ENCODE measurements around the gene SLC16A2.

The SLC16A2 gene

DNA sequence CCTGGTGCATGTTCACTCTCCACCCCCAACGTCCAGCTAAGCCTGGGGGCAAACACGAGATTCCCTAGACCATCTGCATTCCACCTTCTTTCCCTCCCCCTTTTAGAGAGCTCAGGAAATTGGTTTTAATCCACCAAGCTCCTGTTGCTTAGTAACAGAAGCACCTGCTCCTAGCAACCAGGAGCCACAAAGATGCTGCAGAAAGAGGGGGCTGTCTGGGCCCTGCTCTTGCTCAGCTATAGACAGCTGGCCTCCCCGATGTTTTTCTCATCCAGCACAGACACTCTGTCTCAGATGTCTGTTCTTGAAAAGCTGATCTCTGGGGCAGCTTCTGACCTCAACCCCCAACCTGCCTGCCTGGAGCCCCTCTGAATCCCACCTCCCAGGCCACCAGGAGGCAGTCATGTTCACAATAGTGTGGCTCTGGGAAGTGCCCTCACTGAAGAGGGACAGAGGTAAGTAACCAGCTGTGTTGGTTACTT is 71.5 kb downstream of the SLC16A2 start:
- Histone ChIP-seq H3K27me3 (ENCODE audit: control insufficient read depth, insufficient read depth, low read length) (no peaks in the 10 kb centered on the region), H3K27ac (ENCODE audit: low read depth, low read length) (no peak overlapping the region), H3K4me3 (ENCODE audit: low read length) (no peak overlapping the region), H3K36me3 (ENCODE audit: control insufficient read depth, insufficient read depth, low read length) (no peaks in the 10 kb centered on the region), H3K4me1 (ENCODE audit: control insufficient read depth, insufficient read depth, low read length) (no peaks in the 10 kb centered on the region), H3K9ac (ENCODE audit: low read length) (no peak overlapping the region)

DNA sequence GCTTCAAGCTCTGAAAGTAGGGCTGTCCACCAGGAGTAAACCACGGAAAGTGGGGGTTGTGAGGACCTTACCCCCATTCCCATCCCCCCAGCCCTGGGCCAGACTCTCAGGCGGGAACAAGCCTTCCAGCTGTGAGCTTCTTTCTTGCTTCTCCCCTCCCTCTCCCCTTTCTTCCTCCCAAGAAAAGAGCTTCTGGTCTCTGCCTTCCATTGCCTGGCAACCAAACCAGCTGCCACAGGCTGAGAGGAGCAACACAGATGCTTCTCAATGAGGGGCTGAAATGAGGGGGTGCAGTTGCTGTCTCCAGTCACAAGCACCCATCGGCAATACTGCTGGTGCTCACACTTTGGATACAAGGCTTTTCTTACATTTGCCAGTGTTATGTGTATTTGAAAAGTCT is 72.5 kb downstream of the SLC16A2 start:
- Histone ChIP-seq H3K36me3 (ENCODE audit: control insufficient read depth, insufficient read depth, low read length) (no peaks in the 10 kb centered on the region), H3K9ac (ENCODE audit: low read length) (no peak overlapping the region), H3K27me3 (ENCODE audit: control insufficient read depth, insufficient read depth, low read length) (no peaks in the 10 kb centered on the region), H3K4me1 (ENCODE audit: control insufficient read depth, insufficient read depth, low read length) (no peaks in the 10 kb centered on the region), H3K27ac (ENCODE audit: low read depth, low read length) (no peak overlapping the region), H3K4me3 (ENCODE audit: low read length) (no peak overlapping the region)

DNA sequence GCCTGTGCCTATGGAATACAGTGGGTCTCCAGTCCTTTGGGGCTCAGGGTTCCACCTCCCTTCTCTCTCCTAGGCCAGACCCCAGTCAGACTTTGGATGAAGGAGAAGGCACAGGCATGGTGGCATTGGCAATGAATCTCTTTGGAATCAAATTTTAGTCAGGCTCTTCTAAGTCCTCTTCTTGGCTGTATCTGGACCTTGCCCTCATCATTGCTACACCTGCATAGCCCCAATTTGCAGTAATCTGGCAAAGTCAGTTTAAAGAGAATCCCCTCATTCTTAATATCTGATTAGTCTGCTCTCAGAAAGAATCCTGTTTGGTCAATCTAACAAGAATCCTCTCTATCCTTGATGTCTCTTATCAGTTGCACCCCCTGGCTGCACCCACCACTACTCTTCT is 77.6 kb downstream of the SLC16A2 start:
- no peaks in the 10 kb centered on the region for H3K27me3 ChIP-seq (ENCODE audit: control insufficient read depth, insufficient read depth, low read length)

DNA sequence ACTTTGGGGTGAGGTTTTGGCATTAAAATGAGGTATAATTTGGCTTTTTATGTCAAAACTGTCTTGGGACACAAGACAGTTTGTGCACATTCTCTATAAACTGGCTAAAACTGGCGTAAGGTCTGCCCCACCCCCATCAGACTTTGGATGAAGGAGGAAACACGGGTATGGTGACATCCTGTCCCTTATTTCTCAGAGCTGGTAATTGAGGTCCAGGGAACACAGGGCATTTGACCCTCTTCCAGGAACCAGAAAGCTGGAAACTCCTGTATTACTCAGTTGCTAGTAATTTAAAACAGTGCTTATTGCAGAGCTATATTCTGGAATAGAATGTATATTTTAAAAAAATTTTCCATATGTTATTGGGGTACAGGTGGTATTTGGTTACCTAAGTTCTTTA is 78.8 kb downstream of the SLC16A2 start:
- no peak overlapping the region for H3K4me3 ChIP-seq (ENCODE audit: low read length)
- H3K27me3 ChIP-seq (ENCODE audit: control insufficient read depth, insufficient read depth, low read length), result no peaks in the 10 kb centered on the region
- no peak overlapping the region for H3K27ac ChIP-seq (ENCODE audit: low read depth, low read length)
- H3K4me1 ChIP-seq (ENCODE audit: control insufficient read depth, insufficient read depth, low read length), result no peaks in the 10 kb centered on the region
- no peak overlapping the region for H3K9ac ChIP-seq (ENCODE audit: low read length)
- no peaks in the 10 kb centered on the region for H3K36me3 ChIP-seq (ENCODE audit: control insufficient read depth, insufficient read depth, low read length)

More for the DNA sequence above, 77.6 kb downstream of the SLC16A2 start:
- no peak overlapping the region for H3K9ac ChIP-seq (ENCODE audit: low read length)
- H3K27ac ChIP-seq (ENCODE audit: low read depth, low read length), result no peak overlapping the region
- no peak overlapping the region for H3K4me3 ChIP-seq (ENCODE audit: low read length)
- no peaks in the 10 kb centered on the region for H3K4me1 ChIP-seq (ENCODE audit: control insufficient read depth, insufficient read depth, low read length)
- H3K36me3 ChIP-seq (ENCODE audit: control insufficient read depth, insufficient read depth, low read length), result no peaks in the 10 kb centered on the region

DNA sequence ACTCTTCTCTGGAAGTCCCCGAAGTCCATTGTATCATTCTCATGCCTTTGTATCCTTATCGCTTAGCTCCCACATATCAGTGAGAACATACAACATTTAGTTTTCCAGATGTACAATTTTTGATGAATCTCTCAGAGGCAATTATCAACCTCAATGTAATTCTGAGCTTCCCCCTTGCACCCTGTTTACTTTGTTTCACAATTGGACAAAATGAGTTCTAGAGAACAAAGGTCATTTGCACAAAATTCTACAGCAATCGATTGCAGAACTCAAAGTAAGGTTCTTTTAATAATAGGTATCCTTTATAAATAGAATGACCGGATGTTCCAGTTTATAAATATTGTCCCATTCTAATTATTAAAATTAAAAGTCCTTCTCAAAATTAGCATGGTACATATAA is 79.3 kb downstream of the SLC16A2 start:
- H3K36me3 ChIP-seq (ENCODE audit: control insufficient read depth, insufficient read depth, low read length), result no peaks in the 10 kb centered on the region
- no peak overlapping the region for H3K9ac ChIP-seq (ENCODE audit: low read length)
- H3K27me3 ChIP-seq (ENCODE audit: control insufficient read depth, insufficient read depth, low read length), result no peaks in the 10 kb centered on the region
- H3K27ac ChIP-seq (ENCODE audit: low read depth, low read length), result no peak overlapping the region
- H3K4me1 ChIP-seq (ENCODE audit: control insufficient read depth, insufficient read depth, low read length), result no peaks in the 10 kb centered on the region
- H3K4me3 ChIP-seq (ENCODE audit: low read length), result no peak overlapping the region

DNA sequence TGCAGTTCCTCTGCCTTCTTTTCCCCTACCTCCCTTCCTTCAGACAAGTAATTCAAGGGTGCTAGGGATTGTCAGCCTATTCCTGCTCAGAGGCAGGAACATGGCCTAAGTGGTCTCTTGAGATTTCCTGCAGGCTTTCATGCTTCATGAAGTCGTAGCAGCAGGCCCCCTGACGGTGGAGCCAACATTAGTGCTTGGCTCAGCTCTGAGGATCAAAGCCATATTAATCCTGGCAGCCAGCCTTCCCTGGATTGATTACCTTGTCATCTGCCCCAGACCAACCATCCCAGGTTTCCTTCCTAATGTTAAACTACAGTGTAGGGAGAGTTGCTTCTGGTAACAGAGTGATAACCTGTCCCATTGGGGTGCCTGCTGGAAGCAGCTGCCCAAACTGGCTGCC is 84.1 kb downstream of the SLC16A2 start:
- Histone ChIP-seq H3K4me1 (ENCODE audit: control insufficient read depth, insufficient read depth, low read length) (no peaks in the 10 kb centered on the region), H3K27me3 (ENCODE audit: control insufficient read depth, insufficient read depth, low read length) (no peaks in the 10 kb centered on the region), H3K9ac (ENCODE audit: low read length) (no peak overlapping the region), H3K27ac (ENCODE audit: low read depth, low read length) (no peak overlapping the region), H3K4me3 (ENCODE audit: low read length) (no peak overlapping the region), H3K36me3 (ENCODE audit: control insufficient read depth, insufficient read depth, low read length) (no peaks in the 10 kb centered on the region)

DNA sequence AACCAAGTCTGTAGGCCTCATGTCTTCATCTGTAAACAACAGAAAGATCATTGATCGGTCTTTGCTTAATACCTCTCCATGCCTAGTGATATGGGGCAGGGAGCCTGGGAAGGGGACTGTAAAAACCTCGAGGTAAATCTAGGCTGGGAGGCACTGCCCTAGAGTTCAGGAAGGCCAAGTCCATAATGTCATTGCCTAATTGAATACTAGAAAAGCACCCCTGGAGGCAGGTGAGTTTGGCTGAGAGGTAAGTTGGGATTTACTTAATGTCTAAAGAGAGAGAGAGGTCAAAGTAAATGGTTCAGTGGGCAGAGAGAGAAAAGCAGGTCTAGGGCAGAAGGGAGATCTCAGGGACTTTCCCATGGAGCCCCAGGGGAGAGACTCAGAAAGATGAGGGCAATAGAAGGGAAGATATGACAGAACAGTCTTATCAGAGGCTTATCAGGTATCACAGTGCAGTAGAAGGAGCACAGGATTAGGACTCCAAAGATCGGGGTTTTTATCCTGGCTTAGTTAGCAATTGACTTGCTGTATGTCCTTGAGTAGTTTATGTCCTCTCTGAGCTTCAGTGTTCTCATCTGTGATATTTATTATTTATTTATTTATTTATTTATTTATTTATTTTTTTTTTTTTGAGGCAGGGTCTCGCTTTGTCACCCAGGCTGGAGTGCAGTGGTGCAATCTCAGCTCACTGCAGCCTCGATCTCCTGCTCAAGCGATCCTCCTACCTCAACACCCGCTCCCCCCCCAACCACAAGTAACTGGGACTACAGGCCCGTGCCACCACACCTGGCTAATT is 85.2 kb downstream of the SLC16A2 start:
- Histone ChIP-seq H3K36me3 (ENCODE audit: control insufficient read depth, insufficient read depth, low read length) (no peaks in the 10 kb centered on the region), H3K9ac (ENCODE audit: low read length) (no peak overlapping the region), H3K27ac (ENCODE audit: low read depth, low read length) (no peak overlapping the region), H3K27me3 (ENCODE audit: control insufficient read depth, insufficient read depth, low read length) (no peaks in the 10 kb centered on the region), H3K4me3 (ENCODE audit: low read length) (no peak overlapping the region), H3K4me1 (ENCODE audit: control insufficient read depth, insufficient read depth, low read length) (no peaks in the 10 kb centered on the region)

DNA sequence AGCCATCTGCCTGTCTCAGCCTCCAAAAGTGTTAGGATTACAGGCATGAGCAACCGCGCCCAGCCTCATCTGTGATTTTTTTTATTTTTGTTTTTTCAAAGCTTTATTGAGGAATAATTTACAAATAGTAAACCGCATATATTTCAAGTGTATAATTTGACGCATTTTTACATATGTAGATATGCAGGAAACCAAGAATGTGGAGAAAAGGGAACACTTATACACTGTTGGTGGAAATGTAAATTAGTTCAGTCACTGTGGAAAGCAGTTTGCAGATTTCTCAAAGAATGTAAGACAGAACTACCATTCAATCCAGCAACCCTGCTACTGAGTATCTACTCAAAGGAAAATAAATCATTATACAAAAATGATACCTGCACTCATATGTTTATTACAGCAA is 85.9 kb downstream of the SLC16A2 start:
- no peaks in the 10 kb centered on the region for H3K27me3 ChIP-seq (ENCODE audit: control insufficient read depth, insufficient read depth, low read length)
- H3K27ac ChIP-seq (ENCODE audit: low read depth, low read length), result no peak overlapping the region
- H3K36me3 ChIP-seq (ENCODE audit: control insufficient read depth, insufficient read depth, low read length), result no peaks in the 10 kb centered on the region
- no peaks in the 10 kb centered on the region for H3K4me1 ChIP-seq (ENCODE audit: control insufficient read depth, insufficient read depth, low read length)
- no peak overlapping the region for H3K4me3 ChIP-seq (ENCODE audit: low read length)
- H3K9ac ChIP-seq (ENCODE audit: low read length), result no peak overlapping the region

DNA sequence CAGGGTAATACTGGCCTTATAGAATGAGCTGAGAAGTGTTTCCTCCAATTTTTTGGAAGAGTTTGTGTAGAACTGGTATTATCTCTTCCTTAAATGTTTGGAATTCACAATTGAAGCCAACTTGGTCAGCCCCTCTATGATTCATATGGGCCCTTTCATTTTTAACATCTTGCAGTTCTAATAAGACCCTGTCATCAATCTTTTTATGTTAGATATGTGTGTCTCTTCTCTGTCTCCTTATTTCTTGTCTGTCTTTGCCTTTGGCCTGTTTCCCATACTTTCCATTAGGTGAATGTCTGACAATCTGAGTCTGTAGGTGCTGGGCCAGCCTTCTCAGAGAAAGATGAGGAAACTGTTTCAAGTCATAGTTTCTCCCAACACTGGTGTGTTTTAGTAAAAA is 88.7 kb downstream of the SLC16A2 start:
- H3K36me3 ChIP-seq (ENCODE audit: control insufficient read depth, insufficient read depth, low read length), result no peaks in the 10 kb centered on the region
- peaks cover 4% of the 10 kb centered on the region for H3K27me3 ChIP-seq (ENCODE audit: control insufficient read depth, insufficient read depth, low read length)
- H3K4me1 ChIP-seq (ENCODE audit: control insufficient read depth, insufficient read depth, low read length), result no peaks in the 10 kb centered on the region
- H3K4me3 ChIP-seq (ENCODE audit: low read length), result no peak overlapping the region
- no peak overlapping the region for H3K27ac ChIP-seq (ENCODE audit: low read depth, low read length)
- H3K9ac ChIP-seq (ENCODE audit: low read length), result no peak overlapping the region

DNA sequence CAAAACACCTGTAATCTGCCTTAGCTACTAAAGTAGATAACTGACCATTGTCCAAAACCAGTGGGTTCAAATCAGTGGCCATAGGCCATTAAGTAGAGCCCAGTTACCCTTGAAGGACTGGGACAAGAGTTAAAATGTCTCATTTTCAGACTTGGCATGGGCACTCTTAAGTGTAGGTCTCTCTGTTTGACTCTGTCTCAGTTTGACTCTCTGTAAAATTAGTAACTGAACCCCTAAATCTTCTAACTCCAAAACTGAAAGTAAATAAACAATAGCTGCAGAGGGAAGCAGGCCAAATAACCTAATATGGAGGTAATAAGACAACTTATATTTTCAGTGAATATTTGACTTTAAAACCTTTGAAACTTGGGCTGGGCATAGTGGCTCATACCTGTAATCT is 89.1 kb downstream of the SLC16A2 start:
- Histone ChIP-seq H3K4me3 (ENCODE audit: low read length) (no peak overlapping the region), H3K9ac (ENCODE audit: low read length) (no peak overlapping the region), H3K27ac (ENCODE audit: low read depth, low read length) (no peak overlapping the region), H3K4me1 (ENCODE audit: control insufficient read depth, insufficient read depth, low read length) (no peaks in the 10 kb centered on the region), H3K27me3 (ENCODE audit: control insufficient read depth, insufficient read depth, low read length) (peaks cover 4% of the 10 kb centered on the region), H3K36me3 (ENCODE audit: control insufficient read depth, insufficient read depth, low read length) (no peaks in the 10 kb centered on the region)

DNA sequence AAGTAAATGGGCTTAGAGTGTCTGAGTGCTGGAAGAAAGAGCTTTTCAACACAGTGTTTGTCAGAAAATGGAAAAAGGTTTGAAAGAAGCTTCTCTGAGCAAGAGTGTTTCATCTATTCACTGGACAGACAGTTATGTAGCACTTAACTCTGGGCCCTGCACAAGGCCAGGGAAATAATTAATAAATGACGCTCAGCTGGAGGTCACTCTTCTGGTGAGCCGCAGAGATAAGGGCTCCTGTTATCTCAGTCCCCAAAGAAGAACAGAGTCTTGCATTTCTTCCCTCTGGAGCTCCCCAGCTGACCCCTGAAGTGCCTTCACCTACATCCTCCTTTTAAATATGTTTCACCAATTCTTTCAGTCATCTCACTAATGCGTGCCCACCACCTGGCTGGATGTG is 90.4 kb downstream of the SLC16A2 start:
- Histone ChIP-seq H3K4me1 (ENCODE audit: control insufficient read depth, insufficient read depth, low read length) (no peaks in the 10 kb centered on the region), H3K4me3 (ENCODE audit: low read length) (no peak overlapping the region), H3K36me3 (ENCODE audit: control insufficient read depth, insufficient read depth, low read length) (no peaks in the 10 kb centered on the region), H3K27ac (ENCODE audit: low read depth, low read length) (no peak overlapping the region), H3K27me3 (ENCODE audit: control insufficient read depth, insufficient read depth, low read length) (peaks cover 4% of the 10 kb centered on the region), H3K9ac (ENCODE audit: low read length) (no peak overlapping the region)

DNA sequence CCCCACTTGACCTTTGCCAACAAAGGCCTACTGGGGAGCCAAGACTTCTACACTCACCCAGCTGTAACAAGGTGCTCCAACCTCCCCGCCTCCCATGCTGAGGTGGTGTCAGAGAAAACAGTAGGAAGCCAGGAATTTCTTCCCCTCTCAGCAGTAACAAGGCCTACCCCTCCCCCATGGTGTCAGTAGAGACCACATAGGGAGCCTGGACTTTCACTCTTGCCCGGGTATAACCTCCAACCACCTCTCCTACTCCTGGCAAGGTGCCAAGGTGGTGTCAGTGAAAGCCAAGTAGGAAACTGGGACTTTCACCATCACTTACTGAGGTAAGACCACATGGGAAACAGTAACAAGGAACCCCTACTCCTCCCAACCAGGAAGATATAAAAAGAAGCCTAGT is 93.1 kb downstream of the SLC16A2 start:
- H3K4me1 ChIP-seq (ENCODE audit: control insufficient read depth, insufficient read depth, low read length), result no peaks in the 10 kb centered on the region
- H3K27me3 ChIP-seq (ENCODE audit: control insufficient read depth, insufficient read depth, low read length), result peaks cover 4% of the 10 kb centered on the region
- H3K4me3 ChIP-seq (ENCODE audit: low read length), result no peak overlapping the region
- no peaks in the 10 kb centered on the region for H3K36me3 ChIP-seq (ENCODE audit: control insufficient read depth, insufficient read depth, low read length)
- H3K27ac ChIP-seq (ENCODE audit: low read depth, low read length), result no peak overlapping the region
- H3K9ac ChIP-seq (ENCODE audit: low read length), result no peak overlapping the region

DNA sequence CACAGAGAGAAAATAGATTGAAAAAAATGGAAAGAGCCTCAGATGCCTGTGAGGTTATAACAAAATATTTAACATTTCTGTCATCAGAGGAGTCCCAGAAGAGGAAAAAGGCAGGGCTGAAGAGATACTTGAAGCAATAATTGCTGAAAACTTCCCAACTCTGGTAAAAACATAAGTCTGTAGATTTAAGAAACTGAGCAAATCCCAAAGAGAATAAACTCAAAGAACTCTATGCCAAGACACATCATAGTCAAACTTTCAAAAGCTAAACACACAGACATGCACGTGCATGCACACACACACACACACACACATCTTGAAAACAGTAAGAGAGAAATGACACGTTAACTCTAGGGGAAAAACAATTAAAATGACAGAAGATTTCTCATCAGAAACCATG is 94.1 kb downstream of the SLC16A2 start:
- Histone ChIP-seq H3K9ac (ENCODE audit: low read length) (no peak overlapping the region), H3K27me3 (ENCODE audit: control insufficient read depth, insufficient read depth, low read length) (peaks cover 6% of the 10 kb centered on the region), H3K4me3 (ENCODE audit: low read length) (no peak overlapping the region), H3K4me1 (ENCODE audit: control insufficient read depth, insufficient read depth, low read length) (no peaks in the 10 kb centered on the region), H3K27ac (ENCODE audit: low read depth, low read length) (no peak overlapping the region), H3K36me3 (ENCODE audit: control insufficient read depth, insufficient read depth, low read length) (no peaks in the 10 kb centered on the region)
